Fibroblast of lung (primary cell): ENCODE data around the gene PPP1R18.

Source experiments
- CTCF ChIP-seq, 2 donors: IDR thresholded peaks in 1 of 2; conservative IDR thresholded peaks in 1 of 2; 1 replicate in 1 of 2; 2 replicates in 1 of 2; pipeline ENCODE4 v1.5.1; 2011 to 2012; ENCODE audit warnings: low read length in 2 of 2, control low read depth in 1 of 2, inconsistent platforms in 1 of 2, low read depth in 1 of 2, mild to moderate bottlenecking in 1 of 2
- EZH2 ChIP-seq: IDR thresholded peaks from 2 replicates; pipeline ENCODE4 v1.5.1; 2012; ENCODE audit warnings: low read length, control low read depth, mild to moderate bottlenecking; ENCODE audit errors: missing control alignments

- TF ChIP-seq CTCF (conservative IDR thresholded peaks at IDR 0.05 in 1 of 2, IDR thresholded peaks at IDR 0.05 in 1 of 2; ENCODE audit: low read depth in 1 of 2, low read length in 2 of 2) (no peak), EZH2 (no peak)
These were observed 4.2 kb upstream of the PPP1R18 start, which contains the start of gene NRM for GRCh38 chr6:30690403-30691207.
